K562 (cell line): ENCODE data around the gene PHAX.
"Not testable (repeated sequence)": the region's sequence is repeated elsewhere in the genome, so short reads cannot be mapped to it uniquely, and the experiment has no call there.

ENCODE experiments used
- ATF2 ChIP-seq: sonication (generic); formaldehyde crosslinking; IDR thresholded peaks from 2 replicates; pipeline ENCODE4 v1.8.1; 2022; ENCODE audit warnings: missing genetic modification reagents
- CC2D1A ChIP-seq: fragments of 450-650 bp; IDR thresholded peaks from 2 replicates; pipeline ENCODE4 v1.6.1; 2017; ENCODE audit warnings: mild to moderate bottlenecking
- MTA1 ChIP-seq: fragments of 450-650 bp; IDR thresholded peaks from 2 replicates; pipeline ENCODE4 v1.6.1; 2017; ENCODE audit warnings: borderline replicate concordance
- MYC ChIP-seq, 2 experiments: fragments of 250-450 bp in 1 of 2; sonication (Bioruptor Pico) in 1 of 2; IDR thresholded peaks; 2 replicates each; pipeline versions ENCODE4 v1.5.1 to v1.6.1; 2012 to 2021; ENCODE audit warnings: low read depth in 2 of 2, borderline replicate concordance in 1 of 2, improper control_type of control experiment in 1 of 2, low read length in 1 of 2, mild to moderate bottlenecking in 1 of 2, moderate library complexity in 1 of 2
- NFRKB ChIP-seq: fragments of 450-650 bp; IDR thresholded peaks from 2 replicates; pipeline ENCODE4 v1.6.1; 2016; ENCODE audit warnings: low read depth
- POLR2A ChIP-seq: fragments of 450-650 bp; conservative IDR thresholded peaks from 2 replicates; pipeline ENCODE4 v1.6.1; 2016
- POLR2AphosphoS5 ChIP-seq: IDR thresholded peaks from 2 replicates; pipeline ENCODE4 v1.6.1; 2011; ENCODE audit warnings: mild to moderate bottlenecking, low read depth, low read length, moderate library complexity; ENCODE audit not compliant: control insufficient read depth, insufficient read depth
- TAL1 ChIP-seq: fragments of 450-650 bp; IDR thresholded peaks from 2 replicates; pipeline ENCODE4 v1.6.1; 2016; ENCODE audit warnings: mild to moderate bottlenecking
- ZNF232 ChIP-seq: sonication (generic); formaldehyde crosslinking; IDR thresholded peaks from 2 replicates; pipeline ENCODE4 v1.8.0; 2022; ENCODE audit warnings: mild to moderate bottlenecking, missing genetic modification reagents
- TF ChIP-seq, protein P1 (sequence below): fragments of 200-400 bp; formaldehyde crosslinking; IDR thresholded peaks from 2 replicates; pipeline ENCODE4 v1.6.1; 2017; ENCODE audit warnings: mild to moderate bottlenecking, low read depth, low read length, moderate library complexity

GRCh38 chr5:126599971-126600630 lies 646 bp upstream of the PHAX start:
- TF ChIP-seq ATF2; ZNF232; TAL1; POLR2A; POLR2AphosphoS5; MTA1; CC2D1A; MYC (IDR thresholded peaks at IDR 0.05; ENCODE audit: low read depth, low read length); MYC (CRISPR knock-in tag; IDR thresholded peaks at IDR 0.05; ENCODE audit: borderline replicate concordance, low read depth); NFRKB: not testable (repeated sequence)
- TF ChIP-seq, protein P1, sequence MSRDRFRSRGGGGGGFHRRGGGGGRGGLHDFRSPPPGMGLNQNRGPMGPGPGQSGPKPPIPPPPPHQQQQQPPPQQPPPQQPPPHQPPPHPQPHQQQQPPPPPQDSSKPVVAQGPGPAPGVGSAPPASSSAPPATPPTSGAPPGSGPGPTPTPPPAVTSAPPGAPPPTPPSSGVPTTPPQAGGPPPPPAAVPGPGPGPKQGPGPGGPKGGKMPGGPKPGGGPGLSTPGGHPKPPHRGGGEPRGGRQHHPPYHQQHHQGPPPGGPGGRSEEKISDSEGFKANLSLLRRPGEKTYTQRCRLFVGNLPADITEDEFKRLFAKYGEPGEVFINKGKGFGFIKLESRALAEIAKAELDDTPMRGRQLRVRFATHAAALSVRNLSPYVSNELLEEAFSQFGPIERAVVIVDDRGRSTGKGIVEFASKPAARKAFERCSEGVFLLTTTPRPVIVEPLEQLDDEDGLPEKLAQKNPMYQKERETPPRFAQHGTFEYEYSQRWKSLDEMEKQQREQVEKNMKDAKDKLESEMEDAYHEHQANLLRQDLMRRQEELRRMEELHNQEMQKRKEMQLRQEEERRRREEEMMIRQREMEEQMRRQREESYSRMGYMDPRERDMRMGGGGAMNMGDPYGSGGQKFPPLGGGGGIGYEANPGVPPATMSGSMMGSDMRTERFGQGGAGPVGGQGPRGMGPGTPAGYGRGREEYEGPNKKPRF = not testable (repeated sequence)
